ENCODE results near the gene MGAT4C.

- no peak for TF ChIP-seq EZH2 (IDR thresholded peaks at IDR 0.05; ENCODE audit: low read length)
- TF ChIP-seq CTCF (optimal IDR thresholded peaks at IDR 0.05 in 1 of 3, IDR thresholded peaks at IDR 0.05 in 1 of 3, conservative IDR thresholded peaks at IDR 0.05 in 1 of 3; ENCODE audit: extremely low read depth in 1 of 3, insufficient read depth in 2 of 3, low read length in 3 of 3): no peak
Observed at GRCh38 chr12:86249276-86249675, 6.9 kb downstream of the MGAT4C start.
